ENCODE data around the gene LMF1.

Gene LMF1

GRCh38 chr16:947255-947921, 23.4 kb downstream of the LMF1 start:
- no peak overlapping the region for H3K4me3 ChIP-seq (ENCODE audit: low read depth, low read length)
- CTCF ChIA-PET = no interaction called here
- DNase-seq (ENCODE audit: low read depth, low spot score) = no peak
- no peak for TF ChIP-seq CTCF (IDR thresholded peaks at IDR 0.05; ENCODE audit: insufficient read depth, low read length, missing control alignments)
- POLR2A ChIA-PET = no interaction called here

GRCh38 chr16:946048-946395, 24.8 kb downstream of the LMF1 start:
- POLR2A ChIA-PET = no interaction called here
- CTCF ChIA-PET = no interaction called here
- DNase-seq (ENCODE audit: low read depth, low spot score) = no peak
- H3K4me3 ChIP-seq (ENCODE audit: low read depth, low read length) = no peak overlapping the region
- TF ChIP-seq CTCF (IDR thresholded peaks at IDR 0.05; ENCODE audit: insufficient read depth, low read length, missing control alignments) = no peak

GRCh38 chr16:945271-946047, 25.3 kb downstream of the LMF1 start:
- H3K4me3 ChIP-seq (ENCODE audit: low read depth, low read length) = no peak overlapping the region
- TF ChIP-seq CTCF (IDR thresholded peaks at IDR 0.05; ENCODE audit: insufficient read depth, low read length, missing control alignments) = no peak
- DNase-seq (ENCODE audit: low read depth, low spot score) = no peak
- POLR2A ChIA-PET = no interaction called here
- CTCF ChIA-PET = no interaction called here

GRCh38 chr16:943971-944370, 26.8 kb downstream of the LMF1 start:
- TF ChIP-seq CTCF (IDR thresholded peaks at IDR 0.05; ENCODE audit: insufficient read depth, low read length, missing control alignments) = no peak
- ChIA-PET CTCF (no interaction called here), POLR2A (no interaction called here)
- DNase-seq (ENCODE audit: low read depth, low spot score) = no peak
- no peak overlapping the region for H3K4me3 ChIP-seq (ENCODE audit: low read depth, low read length)

- DNase-seq (ENCODE audit: low read depth, low spot score) = no peak
- no peak overlapping the region for H3K4me3 ChIP-seq (ENCODE audit: low read depth, low read length)
- TF ChIP-seq CTCF (IDR thresholded peaks at IDR 0.05; ENCODE audit: insufficient read depth, low read length, missing control alignments) = no peak
- POLR2A ChIA-PET = no interaction called here
- CTCF ChIA-PET = no interaction called here
These were observed 28.2 kb downstream of the LMF1 start for GRCh38 chr16:942436-943060.

- TF ChIP-seq CTCF (IDR thresholded peaks at IDR 0.05; ENCODE audit: insufficient read depth, low read length, missing control alignments) = no peak
- no peak overlapping the region for H3K4me3 ChIP-seq (ENCODE audit: low read depth, low read length)
- ChIA-PET POLR2A (no interaction called here), CTCF (no interaction called here)
- no peak for DNase-seq (ENCODE audit: low read depth, low spot score)
These were observed 30.8 kb downstream of the LMF1 start for GRCh38 chr16:939941-940340.
